Mucosa of descending colon (tissue), 3 donors: Measurements from ENCODE around the gene CATSPERZ. TPM values are rescaled to one million over a fixed set of nuclear protein-coding genes. Genes with fewer than 3 reads are reported as not detected.

Source experiments
- ATAC-seq: fragments of 200-7000 bp; cut with Tn5 transposase; one replicate; pipeline ENCODE4 v1.9.1; 2020; ENCODE audit warnings: mild to moderate bottlenecking, moderate library complexity
- DNase-seq, 3 donors: peaks; one replicate each; pipeline ENCODE4 v3.0.0-alpha.2; 2020
- H3K36me3 ChIP-seq: fragments of 200-600 bp; one replicate; pipeline ENCODE4 v1.8.0; 2021; ENCODE audit warnings: low read depth, mild to moderate bottlenecking
- H3K4me1 ChIP-seq: fragments of 200-600 bp; one replicate; pipeline ENCODE4 v1.8.0; 2021; ENCODE audit warnings: low read depth, mild to moderate bottlenecking
- H3K4me3 ChIP-seq: fragments of 200-600 bp; one replicate; pipeline ENCODE4 v1.8.0; 2021; ENCODE audit warnings: mild to moderate bottlenecking
- H3K9me3 ChIP-seq: fragments of 200-600 bp; one replicate; pipeline ENCODE4 v1.8.0; 2021; ENCODE audit warnings: mild to moderate bottlenecking
- intact Hi-C, 2 donors: fragments of 100-400 bp; cut with DNase I in 1 of 2; cut with micrococcal nuclease in 1 of 2; formaldehyde crosslinking; loops; one replicate each; pipeline versions ENCODE4 v1.11.0 to v1.11.1; 2022; cut with DNase I, micrococcal nuclease
- total RNA-seq, 3 donors: library from RNA; stranded (reverse); fragmentation: NEBNext Ultra II Directional in 2 of 3; extraction: Animal tissue kit (Norgen Biotek cat#: 25700) in 2 of 3; gene quantifications; one replicate each; pipeline versions ENCODE4 v1.2.1 to v1.2.4, GENCODE V29; 2021 to 2023
- TF ChIP-seq, protein P1 (sequence below): fragments of 200-600 bp; IDR thresholded peaks from one replicate; pipeline ENCODE4 v1.8.0; 2022; ENCODE audit warnings: antibody characterized with exemption, mild to moderate bottlenecking
- donor health status: DM: no; HTN: no; CAD: no; lungs with moderate emphysema.
- donor health status: DM: no; HTN: no; CAD: no.
- donor health status: DM: no; HTN: yes; CAD: no.

Gene CATSPERZ
- total RNA-seq, 3 donors from 2014 or later: not detected

- peaks cover 7% of the 10 kb centered on the region for H3K4me1 ChIP-seq
- no peak for ATAC-seq
- TF ChIP-seq, protein P1, sequence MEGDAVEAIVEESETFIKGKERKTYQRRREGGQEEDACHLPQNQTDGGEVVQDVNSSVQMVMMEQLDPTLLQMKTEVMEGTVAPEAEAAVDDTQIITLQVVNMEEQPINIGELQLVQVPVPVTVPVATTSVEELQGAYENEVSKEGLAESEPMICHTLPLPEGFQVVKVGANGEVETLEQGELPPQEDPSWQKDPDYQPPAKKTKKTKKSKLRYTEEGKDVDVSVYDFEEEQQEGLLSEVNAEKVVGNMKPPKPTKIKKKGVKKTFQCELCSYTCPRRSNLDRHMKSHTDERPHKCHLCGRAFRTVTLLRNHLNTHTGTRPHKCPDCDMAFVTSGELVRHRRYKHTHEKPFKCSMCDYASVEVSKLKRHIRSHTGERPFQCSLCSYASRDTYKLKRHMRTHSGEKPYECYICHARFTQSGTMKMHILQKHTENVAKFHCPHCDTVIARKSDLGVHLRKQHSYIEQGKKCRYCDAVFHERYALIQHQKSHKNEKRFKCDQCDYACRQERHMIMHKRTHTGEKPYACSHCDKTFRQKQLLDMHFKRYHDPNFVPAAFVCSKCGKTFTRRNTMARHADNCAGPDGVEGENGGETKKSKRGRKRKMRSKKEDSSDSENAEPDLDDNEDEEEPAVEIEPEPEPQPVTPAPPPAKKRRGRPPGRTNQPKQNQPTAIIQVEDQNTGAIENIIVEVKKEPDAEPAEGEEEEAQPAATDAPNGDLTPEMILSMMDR: no peak
- no peak for DNase-seq
- no peaks in the 10 kb centered on the region for H3K9me3 ChIP-seq
- no peak overlapping the region for H3K4me3 ChIP-seq
- H3K36me3 ChIP-seq: no peaks in the 10 kb centered on the region
- intact Hi-C loops: no loop called here
These were observed 37.5 kb downstream of the CATSPERZ start for GRCh38 chr11:64337538-64338249.

DNA sequence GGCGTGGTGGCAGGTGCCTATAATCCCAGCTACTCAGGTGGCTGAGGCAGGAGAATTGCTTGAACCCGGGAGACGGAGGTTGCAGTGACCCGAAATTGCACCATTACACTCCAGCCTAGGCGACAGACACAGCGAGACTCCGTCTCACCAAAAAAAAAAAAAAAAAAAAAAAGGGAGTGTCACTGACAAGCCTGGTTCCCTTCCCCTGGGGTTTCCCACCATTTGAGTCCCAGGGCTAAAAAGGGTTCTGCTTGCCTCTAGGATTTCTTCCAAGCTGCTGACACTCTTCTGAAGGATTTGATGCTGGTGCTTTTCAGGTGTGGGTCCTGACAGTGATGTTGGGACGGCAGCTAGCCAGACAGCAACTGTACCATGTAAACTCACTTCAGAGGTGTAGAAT lies 38.6 kb downstream of the CATSPERZ start:
- intact Hi-C loops: no loop called here
- peaks cover 12% of the 10 kb centered on the region for H3K4me1 ChIP-seq
- no peaks in the 10 kb centered on the region for H3K36me3 ChIP-seq
- no peak overlapping the region for H3K4me3 ChIP-seq
- TF ChIP-seq, protein P1: no peak
- DNase-seq (no peak), ATAC-seq (no peak)
- no peaks in the 10 kb centered on the region for H3K9me3 ChIP-seq

DNA sequence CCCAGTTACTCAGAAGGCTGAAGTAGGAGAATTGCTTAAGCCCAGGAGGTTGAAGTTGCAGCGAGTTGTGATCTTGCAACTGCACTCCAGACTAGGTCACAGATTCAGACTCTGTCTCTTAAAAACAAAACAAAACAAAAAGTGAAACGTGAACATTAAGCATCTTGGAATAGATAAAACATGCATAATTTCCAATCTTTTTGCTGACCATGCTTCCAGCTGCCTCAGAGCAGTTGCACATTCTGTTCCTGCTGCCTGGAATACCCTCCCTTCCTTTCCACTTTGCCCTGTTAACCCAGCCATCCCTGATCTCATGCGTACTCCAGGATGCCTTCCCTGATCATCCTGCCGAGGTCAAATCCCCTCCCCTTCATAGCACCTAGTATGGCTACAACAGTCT lies 39.1 kb downstream of the CATSPERZ start:
- H3K9me3 ChIP-seq: no peaks in the 10 kb centered on the region
- DNase-seq: no peak
- TF ChIP-seq, protein P1: no peak
- ATAC-seq: no peak
- no peaks in the 10 kb centered on the region for H3K36me3 ChIP-seq
- H3K4me3 ChIP-seq: no peak overlapping the region
- H3K4me1 ChIP-seq: peaks cover 12% of the 10 kb centered on the region
- intact Hi-C loops: no loop called here

GRCh38 chr11:64339754-64340408 lies 39.7 kb downstream of the CATSPERZ start, which contains the start of gene CCDC88B:
Gene CCDC88B (plus strand): TSS chr11:64340204. CDS start chr11:64340267, 63 bp downstream.
- intact Hi-C loops: no loop called here
- Histone ChIP-seq H3K36me3 (no peaks in the 10 kb centered on the region), H3K9me3 (no peaks in the 10 kb centered on the region), H3K4me1 (peaks cover 12% of the 10 kb centered on the region), H3K4me3 (no peak within 1 kb of the TSS)
- DNase-seq (peak; percentile 75 to 95 (median 82)), ATAC-seq (peak; percentile 65)
- TF ChIP-seq, protein P1: no peak

DNA sequence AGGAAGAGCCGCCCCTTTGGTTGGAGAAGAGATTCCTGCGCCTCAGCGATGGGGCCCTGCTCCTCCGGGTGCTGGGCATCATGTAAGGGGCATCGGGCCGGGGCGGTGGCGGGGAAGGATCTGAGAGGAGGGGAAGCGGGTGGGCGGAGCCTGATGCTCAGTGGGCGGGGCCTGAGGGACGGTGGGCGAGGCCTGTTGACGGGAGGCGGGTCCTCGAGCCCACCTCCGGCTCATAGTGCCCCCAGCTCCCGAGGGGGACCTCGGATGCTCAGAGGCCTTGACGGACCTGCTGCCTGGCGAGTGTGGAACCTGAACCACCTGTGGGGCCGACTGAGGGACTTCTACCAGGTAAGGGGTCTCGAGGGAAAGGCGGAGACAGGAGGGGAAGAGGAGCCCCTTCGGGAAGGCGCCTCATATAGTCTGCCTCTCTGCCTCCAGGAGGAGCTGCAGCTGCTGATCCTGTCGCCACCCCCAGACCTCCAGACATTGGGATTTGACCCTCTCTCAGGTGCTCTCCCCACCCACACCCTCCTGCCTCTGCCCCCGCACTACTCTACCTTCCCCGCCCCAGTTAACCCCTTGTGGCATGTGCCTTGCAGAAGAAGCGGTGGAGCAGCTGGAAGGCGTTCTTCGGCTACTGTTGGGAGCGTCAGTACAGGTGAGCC lies 40.6 kb downstream of the CATSPERZ start:
- no peaks in the 10 kb centered on the region for H3K9me3 ChIP-seq
- intact Hi-C loops: no loop called here
- H3K36me3 ChIP-seq: no peaks in the 10 kb centered on the region
- H3K4me1 ChIP-seq: peaks cover 12% of the 10 kb centered on the region
- ATAC-seq (peak; percentile 37), DNase-seq (peak; percentile 72 to 89 (median 77))
- TF ChIP-seq, protein P1: no peak
- H3K4me3 ChIP-seq: no peak overlapping the region
